K562 (cell line): ENCODE measurements around the gene PTPRF. TPM values are rescaled to one million over a fixed set of nuclear protein-coding genes. Genes with fewer than 3 reads are reported as not detected.

Source experiments
- ATAC-seq: fragments of 200-7000 bp; cut with Tn5 transposase; 3 replicates; pipeline ENCODE4 v1.9.1; 2020; ENCODE audit warnings: moderate library complexity
- BruUV-seq: library from RNA; stranded (reverse); fragments of 400-500 nt; replicated peaks from 2 replicates; lab custom pipeline; 2021; lab: Mats Ljungman, UMichigan
- CTCF ChIA-PET: fragments of 300-600 bp; formaldehyde crosslinking; extraction: SDS; loops from one replicate; lab custom pipeline; 2021; ENCODE audit warnings: low intra/inter-chr PET ratio; lab: Yijun Ruan, JAX
- POLR2A ChIA-PET: fragments of 300-600, 350-650 bp; sonication (Branson Sonifier 250); formaldehyde crosslinking; extraction: SDS; loops from one replicate; lab custom pipeline; 2021; ENCODE audit warnings: antibody characterized with exemption, inconsistent platforms; lab: Yijun Ruan, JAX
- DNase-seq, 4 experiments: peaks; one replicate each; pipeline versions ENCODE4 v3.0.0 to v3.0.0-alpha.2; 2011 to 2018; ENCODE audit warnings: low spot score in 3 of 4, mixed read lengths in 3 of 4; ENCODE audit errors: extremely low read depth in 1 of 4
- FAIRE-seq: peaks from 2 replicates; lab custom pipeline; 2011; peaks lifted over from hg19 to GRCh38; lab: Jason Lieb, UNC
- H2AFZ ChIP-seq: 2 replicates; pipeline ENCODE4 v1.6.0; 2011; ENCODE audit warnings: low read depth, low read length, control low read depth, inconsistent platforms
- H3K27ac ChIP-seq: fragments of 200-600 bp; 3 replicates; pipeline ENCODE4 v1.8.0; 2011; ENCODE audit warnings: low read depth, mild to moderate bottlenecking, control low read depth, inconsistent platforms, low read length, moderate library complexity, mixed read lengths; ENCODE audit errors: extremely low read depth
- H3K27me3 ChIP-seq, 2 experiments: fragments of 300-600 bp in 1 of 2; 2 replicates in 1 of 2; 3 replicates in 1 of 2; pipeline versions ENCODE4 v1.6.0 to v1.8.0; 2011; ENCODE audit warnings: inconsistent platforms in 2 of 2, low read length in 2 of 2, mild to moderate bottlenecking in 1 of 2, mixed read lengths in 1 of 2, moderate library complexity in 1 of 2; ENCODE audit not compliant: control insufficient read depth in 2 of 2, insufficient read depth in 2 of 2
- H3K36me3 ChIP-seq: fragments of 300-600 bp; 3 replicates; pipeline ENCODE4 v1.8.0; 2011; ENCODE audit warnings: mild to moderate bottlenecking, low read length, inconsistent platforms; ENCODE audit not compliant: control insufficient read depth, insufficient read depth
- H3K4me1 ChIP-seq, 2 experiments: fragments of 200-600 bp in 1 of 2; replicated peaks in 1 of 2; 2 replicates in 1 of 2; 3 replicates in 1 of 2; pipeline versions ENCODE4 v1.5.1 to v1.8.0; 2011; ENCODE audit warnings: inconsistent platforms in 2 of 2, low read length in 2 of 2, mild to moderate bottlenecking in 1 of 2, mixed read lengths in 1 of 2, moderate library complexity in 1 of 2; ENCODE audit not compliant: control insufficient read depth in 2 of 2, insufficient read depth in 2 of 2
- H3K4me2 ChIP-seq: 2 replicates; pipeline ENCODE4 v1.6.1; 2011; ENCODE audit warnings: low read length, control low read depth, inconsistent platforms, mixed read lengths; ENCODE audit not compliant: insufficient read depth
- H3K4me3 ChIP-seq: fragments of 200-600 bp; sonication (generic), shearing (Covaris generic); 2 replicates; pipeline ENCODE4 v1.5.1; 2016; ENCODE audit warnings: control low read depth, inconsistent platforms
- H3K79me2 ChIP-seq: fragments of 200-600 bp; 3 replicates; pipeline ENCODE4 v1.8.0; 2011; ENCODE audit warnings: low read length, inconsistent platforms; ENCODE audit not compliant: control insufficient read depth, insufficient read depth
- H3K9ac ChIP-seq, 2 experiments: 2 replicates each; pipeline versions ENCODE4 v1.6.0 to v1.6.1; 2011; ENCODE audit warnings: low read depth in 2 of 2, low read length in 2 of 2, control low read depth in 1 of 2, inconsistent platforms in 1 of 2, mild to moderate bottlenecking in 1 of 2, mixed read lengths in 1 of 2; ENCODE audit not compliant: insufficient read depth in 1 of 2
- H3K9me1 ChIP-seq: one replicate; pipeline ENCODE4 v1.6.0; 2011; ENCODE audit warnings: inconsistent platforms, mild to moderate bottlenecking, low read length, moderate library complexity; ENCODE audit not compliant: control insufficient read depth, insufficient read depth
- H3K9me3 ChIP-seq: replicated peaks from 2 replicates; pipeline ENCODE4 v1.5.1; 2011; ENCODE audit warnings: low read depth, low read length, inconsistent platforms; ENCODE audit not compliant: control insufficient read depth, insufficient read depth
- H4K20me1 ChIP-seq: replicated peaks from 2 replicates; pipeline ENCODE4 v1.6.1; 2011; ENCODE audit warnings: low read length, inconsistent platforms, mixed read lengths; ENCODE audit not compliant: control insufficient read depth, insufficient read depth
- CLOCK ChIP-seq: fragments of 250-450 bp; sonication (Bioruptor Pico); IDR thresholded peaks from 2 replicates; pipeline ENCODE4 v1.4.0; 2020; ENCODE audit warnings: mild to moderate bottlenecking, moderate library complexity, borderline replicate concordance
- HIVEP1 ChIP-seq: fragments of 250-450 bp; sonication (Bioruptor Pico); IDR thresholded peaks from 2 replicates; pipeline ENCODE4 v1.4.0; 2020; ENCODE audit warnings: mild to moderate bottlenecking
- MAX ChIP-seq: sonication (generic); formaldehyde crosslinking; IDR thresholded peaks from 2 replicates; pipeline ENCODE4 v1.9.0; 2022; ENCODE audit warnings: mild to moderate bottlenecking, missing genetic modification reagents
- NFE2L1 ChIP-seq: fragments of 450-650 bp; IDR thresholded peaks from 2 replicates; pipeline ENCODE4 v1.6.1; 2016; ENCODE audit warnings: missing genetic modification characterization, low read depth, mild to moderate bottlenecking, missing compliant biosample characterization, moderate library complexity, borderline replicate concordance
- POU5F1 ChIP-seq: fragments of 150-350 bp; IDR thresholded peaks from 2 replicates; pipeline ENCODE4 v1.6.1; 2014; ENCODE audit warnings: borderline replicate concordance, low read length, low read depth, mild to moderate bottlenecking; ENCODE audit not compliant: partially characterized antibody
- TEAD2 ChIP-seq: fragments of 450-650 bp; IDR thresholded peaks from 2 replicates; pipeline ENCODE4 v1.6.1; 2016; ENCODE audit warnings: missing genetic modification characterization, control low read depth, missing compliant biosample characterization
- ZNF263 ChIP-seq: sonication (generic); formaldehyde crosslinking; IDR thresholded peaks from 2 replicates; pipeline ENCODE4 v1.8.0; 2022; ENCODE audit warnings: mild to moderate bottlenecking, missing genetic modification reagents, borderline replicate concordance
- ZNF395 ChIP-seq: fragments of 200-800 bp; sonication (Bioruptor generic); IDR thresholded peaks from 2 replicates; pipeline ENCODE4 v1.6.1; 2017; ENCODE audit warnings: missing genetic modification characterization, missing compliant biosample characterization
- WGBS: fragments of 100-300 bp; shearing (Covaris generic); methylation state at CpG from one replicate; pipeline ENCODE4 v1.1.6; 2016; ENCODE audit warnings: low coverage, mixed read lengths; ENCODE audit not compliant: insufficient coverage; ENCODE audit errors: missing lambda C conversion rate; 5-methylcytosine and 5-hydroxymethylcytosine counted together
- in situ Hi-C: fragments of 300-500 bp; cut with MboI; formaldehyde crosslinking; loops from 4 replicates; pipeline ENCODE4 v1.15.0; 2018; ENCODE audit warnings: inconsistent platforms, mixed read lengths
- intact Hi-C: fragments of 100-400 bp; cut with micrococcal nuclease; formaldehyde crosslinking; loops from 2 replicates; pipeline ENCODE4 v1.14.2; 2022
- polyA plus RNA-seq, 8 experiments: library from polyadenylated mRNA; depleted of rRNA in 4 of 8; stranded (reverse) in 5 of 8; unstranded in 3 of 8; fragments of >200 nt; fragmentation: Nextera tagmentation in 2 of 8; fragmentation: Illumina TruSeq in 1 of 8; extraction: Ambion mirVana in 2 of 8; extraction: Trizol in 1 of 8; gene quantifications; 2 replicates each; pipeline versions ENCODE4 v1.2.1 to v1.2.3, GENCODE V29; 2011 to 2014; ENCODE audit warnings: inconsistent platforms in 1 of 8, missing spikeins in 1 of 8
- total RNA-seq, 7 experiments: library from RNA; depleted of rRNA in 6 of 7; stranded (reverse); fragments of >200 nt in 6 of 7; fragmentation: Illumina TruSeq in 2 of 7; extraction: Trizol in 2 of 7; gene quantifications; 2 replicates each; pipeline versions ENCODE4 v1.2.1 to v1.2.3, GENCODE V29; 2011 to 2021; ENCODE audit warnings: low replicate concordance in 1 of 7

The PTPRF gene
- total and polyA plus RNA-seq, 9 of the 15 experiments (the other 6 are each of a cell fraction or from before 2014, with no cell fraction given): 0.13 to 4.3 (median 1.1) TPM

DNA sequence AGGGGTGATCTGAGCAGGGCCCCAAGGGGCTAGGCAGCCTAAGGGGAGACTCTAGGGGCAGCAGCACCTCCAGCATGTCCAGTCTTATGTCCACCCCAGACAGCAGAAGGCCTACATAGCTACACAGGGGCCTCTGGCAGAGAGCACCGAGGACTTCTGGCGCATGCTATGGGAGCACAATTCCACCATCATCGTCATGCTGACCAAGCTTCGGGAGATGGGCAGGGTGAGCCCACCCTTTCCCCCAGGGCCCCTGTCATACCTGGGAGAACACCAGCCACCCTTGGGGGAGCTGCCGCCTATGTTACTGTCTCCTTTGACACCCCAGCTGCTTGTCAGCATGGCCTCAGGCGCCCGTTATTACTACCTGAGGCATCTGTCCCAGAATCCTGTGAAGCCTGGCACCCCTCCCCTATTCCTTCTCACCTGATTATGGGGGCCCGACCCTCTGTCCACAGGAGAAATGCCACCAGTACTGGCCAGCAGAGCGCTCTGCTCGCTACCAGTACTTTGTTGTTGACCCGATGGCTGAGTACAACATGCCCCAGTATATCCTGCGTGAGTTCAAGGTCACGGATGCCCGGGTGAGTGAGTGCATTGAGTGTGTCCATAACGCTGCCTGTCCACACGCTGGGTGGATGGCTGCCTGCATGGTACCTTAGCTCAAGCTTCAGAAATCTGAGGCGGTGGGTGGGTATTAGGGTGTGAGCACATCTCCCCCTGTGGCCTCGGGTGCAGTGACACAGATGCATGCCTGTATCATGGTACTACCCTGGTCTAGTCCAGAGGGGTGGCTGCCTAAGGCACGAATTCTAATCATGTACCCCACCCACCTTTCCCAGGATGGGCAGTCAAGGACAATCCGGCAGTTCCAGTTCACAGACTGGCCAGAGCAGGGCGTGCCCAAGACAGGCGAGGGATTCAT lies 89.6 kb downstream of the PTPRF start:
- no peak overlapping the region for H3K4me2 ChIP-seq
- ChIA-PET POLR2A (interaction anchor here (0.5 to 0.8 kb wide), 4 partner anchors 32 to 74 kb away, joined by 3 to 4 read pairs (median 4); no protein-coding TSS in a partner anchor), CTCF (no interaction called here)
- intact Hi-C loops: no loop called here
- DNase-seq (no peak), FAIRE-seq (no peak), ATAC-seq (no peak)
- H3K4me3 ChIP-seq: no peak overlapping the region
- H3K27me3 ChIP-seq: peaks cover 61 to 100% of the 10 kb centered on the region in 2 experiments
- no peaks in the 10 kb centered on the region for H3K9me3 ChIP-seq
- H3K4me1 ChIP-seq: peaks cover 0 to 16% of the 10 kb centered on the region in 2 experiments; a peak in 3 of 5 replicates
- WGBS: 9% methylated on average over 22 of the region's 22 CpGs
- no peak overlapping the region for H2AFZ ChIP-seq
- H3K36me3 ChIP-seq: no peaks in the 10 kb centered on the region
- no peak overlapping the region for H3K27ac ChIP-seq
- no peaks in the 10 kb centered on the region for H3K9me1 ChIP-seq
- H3K79me2 ChIP-seq: no peaks in the 10 kb centered on the region
- H4K20me1 ChIP-seq: peaks cover 13% of the 10 kb centered on the region
- in situ Hi-C loops: no loop called here
- BruUV-seq: no TSS peak
- no peak overlapping the region for H3K9ac ChIP-seq
- TF ChIP-seq MAX (CRISPR knock-in tag) (no peak), ZNF263 (peak; percentile 27; the same call in 1 of the 2 replicates), ZNF395 (CRISPR knock-in tag) (no peak), POU5F1 (no peak), NFE2L1 (tag) (no peak), HIVEP1 (no peak), TEAD2 (no peak), CLOCK (CRISPR knock-in tag) (no peak)
